ENCODE data around the gene BRI3.

Gene BRI3

DNA sequence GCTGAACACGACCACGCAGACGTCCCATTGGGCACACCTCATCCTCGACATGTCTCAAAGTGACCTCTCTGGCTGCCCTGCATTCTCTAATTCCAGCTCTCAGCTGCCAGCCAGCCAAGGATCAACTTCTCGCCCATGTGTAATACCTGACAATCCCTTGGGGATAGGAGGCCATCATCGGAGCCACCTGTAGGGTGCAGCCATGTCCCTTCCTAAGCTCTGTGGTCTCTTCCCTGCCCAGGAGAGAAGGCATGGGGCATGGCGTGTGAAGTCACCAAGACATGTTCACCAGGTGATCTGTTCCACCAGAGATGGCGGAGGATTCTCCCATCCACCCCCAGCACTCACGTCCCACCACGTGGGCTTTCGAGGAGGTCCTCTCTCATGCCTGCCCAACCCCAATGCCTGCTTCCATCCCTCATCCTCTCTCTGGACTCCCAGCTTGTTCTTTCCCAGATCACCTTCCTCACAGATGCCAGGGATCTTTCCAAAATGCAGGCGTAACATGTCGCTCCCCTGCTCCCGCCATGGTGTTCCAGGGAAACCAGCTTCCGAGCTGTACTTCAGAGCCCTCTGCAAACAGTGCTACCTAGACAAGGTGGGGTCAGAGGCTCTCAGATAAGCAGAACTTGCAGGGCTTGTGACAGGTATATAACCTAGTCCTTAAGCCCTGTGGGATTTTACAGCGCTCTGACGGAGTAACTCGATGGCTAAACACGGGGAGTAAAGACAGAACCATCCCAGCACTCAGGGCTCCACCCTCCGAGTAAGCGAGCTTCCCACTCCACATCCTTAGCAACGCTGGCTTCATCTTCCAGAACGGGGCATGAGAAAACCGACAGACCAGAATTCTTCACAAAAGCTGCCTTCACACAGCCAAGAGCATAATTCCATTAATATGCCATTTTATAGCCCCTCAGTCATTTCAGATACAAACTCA is 41.1 kb downstream of the BRI3 start:
- Mint-ChIP-seq H3K4me3 (no peak overlapping the region), H3K36me3 (ENCODE audit: low read depth) (no peaks in the 10 kb centered on the region), H3K27me3 (ENCODE audit: low read depth) (peaks cover 1% of the 10 kb centered on the region), H3K27ac (no peak overlapping the region), H3K4me1 (ENCODE audit: low read depth) (no peaks in the 10 kb centered on the region), H3K9me3 (no peaks in the 10 kb centered on the region)
- no peak for DNase-seq (ENCODE audit: low spot score)

DNA sequence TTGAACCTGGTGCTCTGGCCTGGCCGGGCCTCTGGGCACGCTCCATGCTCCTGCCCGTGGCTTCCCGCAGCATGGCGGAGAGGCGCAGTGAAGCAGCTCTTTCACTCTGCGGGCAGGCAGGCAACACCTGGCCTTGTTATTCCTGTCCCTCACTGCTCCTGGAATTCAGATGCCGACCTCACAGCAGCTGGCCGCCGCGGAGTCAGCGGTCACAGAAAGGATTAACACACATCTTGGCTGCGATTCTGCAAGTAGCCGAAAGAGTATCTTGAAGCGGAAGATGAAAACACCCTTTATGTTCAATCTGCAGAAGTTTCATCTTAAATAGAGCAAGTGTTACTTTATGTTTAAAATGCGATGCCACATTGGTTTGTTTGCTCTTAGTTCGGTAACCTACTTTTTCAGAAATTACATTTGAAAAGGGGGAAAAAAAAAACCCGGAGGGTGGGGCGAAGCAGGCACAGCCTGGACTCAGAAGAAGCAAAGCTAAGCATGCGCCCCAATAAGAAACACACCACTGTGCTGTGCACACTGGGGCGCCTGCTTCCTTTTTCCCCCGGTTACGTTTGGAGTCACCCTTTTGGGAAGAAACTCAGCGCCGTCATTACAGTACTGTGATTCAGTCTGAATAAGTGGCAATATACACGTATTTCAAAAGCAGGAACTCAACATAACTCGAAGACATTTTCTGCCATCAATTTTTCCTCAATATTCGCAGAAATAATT is 42.3 kb downstream of the BRI3 start:
- DNase-seq (ENCODE audit: low spot score): no peak
- H3K9me3 Mint-ChIP-seq: no peaks in the 10 kb centered on the region
- H3K36me3 Mint-ChIP-seq (ENCODE audit: low read depth): no peaks in the 10 kb centered on the region
- no peak overlapping the region for H3K4me3 Mint-ChIP-seq
- peaks cover 1% of the 10 kb centered on the region for H3K27me3 Mint-ChIP-seq (ENCODE audit: low read depth)
- H3K4me1 Mint-ChIP-seq (ENCODE audit: low read depth): no peaks in the 10 kb centered on the region
- H3K27ac Mint-ChIP-seq: no peak overlapping the region

DNA sequence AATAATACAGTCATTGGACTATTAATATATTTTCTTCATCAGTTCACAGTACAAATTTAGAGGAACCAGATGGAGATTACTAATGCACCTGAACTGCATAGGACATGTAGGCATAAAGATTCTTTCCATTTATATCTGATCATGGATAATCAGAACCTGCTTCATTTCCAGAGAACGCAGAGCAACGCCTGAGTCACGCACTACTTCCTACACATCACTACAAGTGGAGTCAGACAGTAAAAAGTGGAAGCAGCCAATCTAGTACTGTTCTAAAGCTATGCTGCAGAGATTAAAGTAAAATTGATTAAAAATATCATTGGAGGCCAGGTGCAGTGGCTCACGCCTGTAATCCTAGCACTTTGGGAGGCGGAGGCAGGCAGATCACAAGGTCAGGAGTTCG is 43.3 kb downstream of the BRI3 start:
- H3K27ac Mint-ChIP-seq: no peak overlapping the region
- no peak for DNase-seq (ENCODE audit: low spot score)
- H3K9me3 Mint-ChIP-seq: no peaks in the 10 kb centered on the region
- peaks cover 1% of the 10 kb centered on the region for H3K27me3 Mint-ChIP-seq (ENCODE audit: low read depth)
- H3K4me3 Mint-ChIP-seq: no peak overlapping the region
- H3K4me1 Mint-ChIP-seq (ENCODE audit: low read depth): no peaks in the 10 kb centered on the region
- H3K36me3 Mint-ChIP-seq (ENCODE audit: low read depth): no peaks in the 10 kb centered on the region

DNA sequence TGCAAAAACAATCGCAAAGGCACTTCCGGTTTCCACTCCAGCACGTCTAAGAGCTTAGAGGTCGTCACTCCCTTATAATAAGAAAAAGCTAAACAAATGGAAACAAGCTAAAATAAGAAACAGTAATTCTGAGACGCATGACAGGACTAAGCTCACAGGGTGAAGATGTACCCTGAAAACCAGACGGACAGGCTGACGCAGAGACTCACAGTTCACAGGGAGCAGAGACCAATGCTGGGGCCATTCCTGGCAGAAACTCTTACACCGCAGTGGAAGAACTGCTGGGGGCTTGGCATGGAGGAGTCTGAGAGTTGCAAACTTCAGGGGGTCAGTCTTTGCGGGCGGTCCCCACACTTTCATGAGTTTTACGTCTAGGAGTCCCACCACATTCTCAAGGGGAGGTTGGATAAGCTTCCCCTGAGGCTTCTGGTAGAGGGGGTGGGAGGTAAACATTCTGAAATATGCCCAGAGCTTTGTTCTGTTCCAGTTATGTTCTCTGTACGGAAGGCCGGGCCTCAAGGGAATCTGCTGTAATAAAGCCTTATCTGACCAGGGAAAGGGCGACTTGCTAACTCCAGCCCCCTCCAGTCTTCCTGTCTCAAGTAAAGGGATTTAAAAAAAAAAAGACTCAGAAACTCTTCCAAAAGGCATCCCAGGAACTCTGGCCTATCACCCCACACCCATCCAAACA is 47.8 kb downstream of the BRI3 start:
- H3K36me3 Mint-ChIP-seq (ENCODE audit: low read depth): no peaks in the 10 kb centered on the region
- no peak overlapping the region for H3K27ac Mint-ChIP-seq
- no peak for DNase-seq (ENCODE audit: low spot score)
- no peaks in the 10 kb centered on the region for H3K27me3 Mint-ChIP-seq (ENCODE audit: low read depth)
- no peaks in the 10 kb centered on the region for H3K4me1 Mint-ChIP-seq (ENCODE audit: low read depth)
- H3K9me3 Mint-ChIP-seq: no peaks in the 10 kb centered on the region
- no peak overlapping the region for H3K4me3 Mint-ChIP-seq

DNA sequence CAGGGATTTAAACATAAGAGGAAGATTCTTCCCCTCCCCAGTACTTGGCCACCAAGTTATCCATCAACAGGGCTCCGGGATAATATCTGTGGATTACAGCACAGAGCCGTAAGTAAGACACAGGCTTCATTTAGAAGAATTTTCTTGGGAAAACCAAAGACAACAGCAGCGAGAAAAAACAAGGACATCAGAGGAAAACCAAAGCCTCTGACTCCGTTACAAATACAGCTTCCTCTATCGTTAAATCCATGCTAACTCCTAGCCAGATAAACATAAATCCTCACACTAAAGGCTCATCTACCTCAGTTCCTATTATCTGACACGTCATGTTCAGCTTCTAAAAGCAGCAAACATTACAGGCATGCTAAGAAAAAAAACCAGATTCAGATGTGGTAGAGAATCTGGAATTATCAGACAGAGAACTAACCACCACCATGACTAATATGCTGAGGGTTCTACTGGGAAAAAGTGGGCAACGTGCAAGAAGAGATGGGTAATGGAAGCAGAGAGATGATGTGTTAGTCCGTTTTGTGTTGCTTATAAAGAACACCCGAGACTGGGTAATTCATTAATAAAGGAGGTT is 48.4 kb downstream of the BRI3 start:
- H3K27ac Mint-ChIP-seq: no peak overlapping the region
- no peak overlapping the region for H3K4me3 Mint-ChIP-seq
- H3K9me3 Mint-ChIP-seq: no peaks in the 10 kb centered on the region
- no peak for DNase-seq (ENCODE audit: low spot score)
- H3K27me3 Mint-ChIP-seq (ENCODE audit: low read depth): no peaks in the 10 kb centered on the region
- no peaks in the 10 kb centered on the region for H3K36me3 Mint-ChIP-seq (ENCODE audit: low read depth)
- no peaks in the 10 kb centered on the region for H3K4me1 Mint-ChIP-seq (ENCODE audit: low read depth)

DNA sequence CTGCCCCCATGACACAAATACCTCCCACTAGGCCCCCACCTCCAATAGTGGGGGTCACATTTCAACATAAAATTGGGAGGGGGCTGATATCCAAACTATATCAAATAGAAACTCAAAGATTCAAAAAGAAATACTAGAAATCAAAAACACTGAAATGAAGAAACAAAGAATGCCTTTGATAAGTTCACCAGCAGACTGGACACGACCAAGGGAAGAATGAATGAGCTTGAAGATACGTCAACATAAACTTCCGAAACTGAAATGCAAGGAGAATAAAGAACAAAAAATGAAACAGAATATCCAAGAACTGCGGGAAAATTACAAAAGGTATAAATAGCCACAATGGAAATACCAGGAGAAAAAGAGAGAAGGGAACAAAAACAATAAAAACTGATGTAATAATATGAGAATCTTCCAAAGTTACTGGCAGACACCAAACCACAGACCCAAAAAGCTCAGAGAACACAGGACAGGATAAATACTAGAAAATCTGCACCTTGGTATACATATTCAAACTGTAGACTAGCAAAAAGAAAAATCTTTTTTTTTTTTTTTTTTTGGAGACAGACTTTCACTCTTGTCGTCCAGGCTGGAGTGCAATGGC is 49.5 kb downstream of the BRI3 start:
- no peaks in the 10 kb centered on the region for H3K36me3 Mint-ChIP-seq (ENCODE audit: low read depth)
- H3K27ac Mint-ChIP-seq: no peak overlapping the region
- no peak for DNase-seq (ENCODE audit: low spot score)
- H3K27me3 Mint-ChIP-seq (ENCODE audit: low read depth): no peaks in the 10 kb centered on the region
- no peak overlapping the region for H3K4me3 Mint-ChIP-seq
- no peaks in the 10 kb centered on the region for H3K9me3 Mint-ChIP-seq
- no peaks in the 10 kb centered on the region for H3K4me1 Mint-ChIP-seq (ENCODE audit: low read depth)

DNA sequence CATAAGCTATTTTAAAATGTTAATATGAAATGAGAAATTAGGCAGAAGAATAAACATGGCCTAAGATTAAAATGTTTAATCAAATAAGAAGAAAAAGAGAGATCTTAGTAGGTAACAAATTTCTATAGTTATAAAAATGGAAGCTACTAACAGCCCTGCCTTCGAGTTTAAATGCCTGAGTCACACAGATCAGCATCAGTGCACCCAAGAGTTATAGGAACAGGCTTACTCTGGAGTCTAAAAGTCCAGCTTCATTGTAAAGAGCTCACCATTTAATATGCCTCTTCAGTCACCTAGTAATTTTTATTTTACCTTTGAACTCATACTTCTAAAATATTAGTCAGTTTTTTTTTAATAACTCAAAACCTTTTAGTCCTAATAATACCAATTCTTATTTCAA is 52.6 kb downstream of the BRI3 start:
- Mint-ChIP-seq H3K4me1 (ENCODE audit: low read depth) (no peaks in the 10 kb centered on the region), H3K27me3 (ENCODE audit: low read depth) (no peaks in the 10 kb centered on the region), H3K36me3 (ENCODE audit: low read depth) (no peaks in the 10 kb centered on the region), H3K9me3 (peaks cover under 1% of the 10 kb centered on the region), H3K4me3 (no peak overlapping the region), H3K27ac (no peak overlapping the region)
- no peak for DNase-seq (ENCODE audit: low spot score)

DNA sequence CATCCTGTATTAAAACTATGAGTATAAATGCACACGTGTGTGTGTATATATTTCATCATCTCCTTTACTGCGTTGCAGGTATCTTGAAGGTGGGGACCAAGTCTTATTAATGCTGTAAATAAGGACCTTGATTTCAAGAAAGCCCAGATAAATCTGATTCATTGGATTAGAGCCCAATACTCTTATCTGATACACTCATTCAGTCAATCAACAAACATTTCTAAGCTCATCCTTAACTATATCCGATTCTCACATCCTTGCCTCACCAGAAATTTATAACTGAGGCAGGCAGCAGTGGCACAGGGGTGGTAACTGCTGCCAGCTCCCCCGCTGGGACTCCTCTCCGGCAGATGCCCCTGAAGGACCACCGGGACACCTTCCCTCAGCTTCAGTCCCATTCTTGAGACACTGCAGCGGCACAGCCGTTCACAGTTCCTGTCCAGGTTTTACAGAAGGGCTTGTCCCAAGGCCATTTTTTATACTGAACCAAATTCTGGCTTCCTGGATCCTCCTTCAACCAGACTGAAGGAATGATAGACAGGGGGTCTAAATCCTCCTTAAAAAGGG is 54.0 kb downstream of the BRI3 start:
- Mint-ChIP-seq H3K9me3 (peaks cover 7% of the 10 kb centered on the region), H3K27me3 (ENCODE audit: low read depth) (no peaks in the 10 kb centered on the region), H3K4me1 (ENCODE audit: low read depth) (no peaks in the 10 kb centered on the region), H3K4me3 (no peak overlapping the region), H3K27ac (no peak overlapping the region), H3K36me3 (ENCODE audit: low read depth) (no peaks in the 10 kb centered on the region)
- DNase-seq (ENCODE audit: low spot score): no peak

DNA sequence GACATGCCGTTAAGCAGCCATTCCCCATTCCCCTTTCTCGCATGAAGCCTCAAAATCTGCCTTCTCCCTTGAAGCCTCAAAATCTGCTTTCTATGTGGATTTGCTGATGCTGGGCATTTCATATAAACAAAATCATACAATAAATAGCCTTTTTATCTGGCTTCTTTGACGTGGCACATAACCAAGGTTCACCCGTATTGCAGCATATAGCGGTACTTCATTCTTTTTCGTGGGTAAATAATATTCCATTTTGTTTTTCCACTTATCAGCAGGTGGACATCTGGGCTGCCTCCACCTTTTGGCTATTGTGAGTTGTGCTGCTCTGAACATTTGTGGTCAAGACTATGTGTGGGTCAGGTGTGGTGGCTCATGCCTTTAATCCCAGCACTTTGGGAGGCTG is 57.0 kb downstream of the BRI3 start:
- peaks cover 7% of the 10 kb centered on the region for H3K9me3 Mint-ChIP-seq
- no peaks in the 10 kb centered on the region for H3K36me3 Mint-ChIP-seq (ENCODE audit: low read depth)
- H3K27me3 Mint-ChIP-seq (ENCODE audit: low read depth): no peaks in the 10 kb centered on the region
- H3K27ac Mint-ChIP-seq: no peak overlapping the region
- no peak for DNase-seq (ENCODE audit: low spot score)
- no peaks in the 10 kb centered on the region for H3K4me1 Mint-ChIP-seq (ENCODE audit: low read depth)
- H3K4me3 Mint-ChIP-seq: no peak overlapping the region

DNA sequence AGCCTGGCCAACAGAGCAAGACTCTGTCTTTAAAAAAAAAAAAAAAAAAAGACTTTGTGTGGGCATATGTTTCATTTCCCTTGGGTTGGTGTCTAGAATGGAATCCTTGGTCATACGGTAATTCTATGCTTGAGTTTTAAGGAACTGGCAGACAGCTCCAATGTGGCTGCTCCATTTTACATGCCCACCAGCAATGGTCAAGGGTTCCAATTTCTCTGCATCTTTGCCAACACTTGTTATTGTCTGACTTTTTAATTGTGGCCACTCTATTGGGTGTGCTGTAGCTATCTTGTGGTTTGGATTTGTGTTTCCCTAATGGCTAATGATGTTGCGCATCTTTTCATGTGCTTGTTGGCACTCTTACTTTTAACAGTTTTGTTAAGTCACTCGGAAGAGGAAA is 57.6 kb downstream of the BRI3 start:
- H3K4me1 Mint-ChIP-seq (ENCODE audit: low read depth): no peaks in the 10 kb centered on the region
- H3K36me3 Mint-ChIP-seq (ENCODE audit: low read depth): no peaks in the 10 kb centered on the region
- H3K27me3 Mint-ChIP-seq (ENCODE audit: low read depth): no peaks in the 10 kb centered on the region
- no peak overlapping the region for H3K4me3 Mint-ChIP-seq
- H3K27ac Mint-ChIP-seq: no peak overlapping the region
- no peak for DNase-seq (ENCODE audit: low spot score)
- H3K9me3 Mint-ChIP-seq: peaks cover 7% of the 10 kb centered on the region

DNA sequence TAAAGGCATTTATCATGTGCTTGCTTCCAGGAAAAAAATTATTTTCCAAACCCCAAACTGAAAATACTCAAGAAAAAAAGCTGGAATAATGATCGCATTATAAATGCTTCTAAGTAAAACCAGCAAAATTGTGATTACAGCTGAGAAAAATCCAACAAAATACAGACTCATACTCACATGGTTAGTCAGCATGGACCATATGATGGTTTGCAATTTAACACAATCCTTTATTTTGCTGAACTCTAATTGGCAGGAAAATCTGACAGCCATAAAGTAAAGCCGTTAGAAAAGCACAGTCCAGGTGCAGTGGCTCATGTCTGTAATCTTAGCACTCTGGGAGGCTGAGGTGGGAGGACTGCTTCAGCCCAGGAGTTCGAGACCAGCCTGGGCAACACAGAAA is 59.6 kb downstream of the BRI3 start:
- Mint-ChIP-seq H3K4me3 (no peak overlapping the region), H3K27me3 (ENCODE audit: low read depth) (no peaks in the 10 kb centered on the region), H3K9me3 (peaks cover 7% of the 10 kb centered on the region), H3K27ac (no peak overlapping the region), H3K4me1 (ENCODE audit: low read depth) (no peaks in the 10 kb centered on the region), H3K36me3 (ENCODE audit: low read depth) (no peaks in the 10 kb centered on the region)
- no peak for DNase-seq (ENCODE audit: low spot score)

All from T-helper 2 cell treated with Interferon-gamma antibody and Interleukin-4, amounts not matched to agents 5 μg/mL and 100 μg/mL, for 36 hours (primary cell).